T-helper 1 cell treated with Interleukin-12 subunit alpha and Interleukin-12 subunit beta and Interleukin-4 antibody, amounts not matched to agents 30 ng/mL and 1 ng/mL, for 36 hours (primary cell): ENCODE results near the gene SLC27A5. TPM values are rescaled to one million over a fixed set of nuclear protein-coding genes. Genes with fewer than 3 reads are reported as not detected.
"Not testable (repeated sequence)": the region's sequence is repeated elsewhere in the genome, so short reads cannot be mapped to it uniquely, and the experiment has no call there.

Experiments used
- intact Hi-C: fragments of 100-400 bp; cut with micrococcal nuclease; formaldehyde crosslinking; loops from one replicate; pipeline ENCODE4 v1.15.1; 2024
- total RNA-seq: library from RNA; stranded (reverse); gene quantifications from 2 replicates; pipeline ENCODE4 v1.2.3, GENCODE V29; 2022

Gene SLC27A5
- total RNA-seq, 1 donor from 2014 or later = 17.2 TPM

GRCh38 chr19:58529405-58529804 lies 17.6 kb upstream of the SLC27A5 start:
- intact Hi-C loops = no loop called here

GRCh38 chr19:58522709-58523108 lies 10.9 kb upstream of the SLC27A5 start:
- intact Hi-C loops = no loop called here

GRCh38 chr19:58521651-58522050 lies 9.9 kb upstream of the SLC27A5 start:
- intact Hi-C loops = no loop called here

DNA sequence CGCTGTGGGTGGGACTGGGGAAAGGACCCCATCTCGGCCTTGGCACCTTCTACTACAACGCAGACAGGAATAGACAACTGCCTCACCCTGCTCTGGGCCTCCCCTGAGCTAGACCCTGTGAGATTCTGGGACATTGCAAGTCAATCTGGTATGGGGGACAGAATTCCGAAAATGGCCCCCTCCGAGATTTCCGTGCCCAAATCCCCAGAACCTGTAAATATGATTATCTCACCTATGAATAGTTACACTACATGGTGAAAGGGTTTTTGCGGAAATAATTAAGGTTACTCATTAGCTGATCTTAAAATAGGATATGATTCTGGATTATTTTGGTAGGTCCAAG lies 8.4 kb upstream of the SLC27A5 start:
- intact Hi-C loops = no loop called here

GRCh38 chr19:58519355-58520256 lies 7.8 kb upstream of the SLC27A5 start, which contains the start of gene ZBTB45:
Gene ZBTB45, minus strand, starts transcription at chr19:58519810. Its CDS starts 2,137 bp downstream, at chr19:58517673.
- intact Hi-C loops = loop anchor here (1.0 kb wide), 19 partner anchors 20 to 1054 kb away; partner anchors contain the start of genes CHMP2A, MZF1, RPS5 and TRIM28

- intact Hi-C loops = loop anchor here (1.0 kb wide), 19 partner anchors 20 to 1054 kb away; partner anchors contain the start of genes CHMP2A, MZF1, RPS5 and TRIM28
Observed at GRCh38 chr19:58519087-58519354, 7.2 kb upstream of the SLC27A5 start.

GRCh38 chr19:58518256-58519086 lies 6.7 kb upstream of the SLC27A5 start:
- intact Hi-C loops = loop anchor here (1.0 kb wide), 19 partner anchors 19 to 1053 kb away; partner anchors contain the start of genes CHMP2A, MZF1, RPS5 and TRIM28

DNA sequence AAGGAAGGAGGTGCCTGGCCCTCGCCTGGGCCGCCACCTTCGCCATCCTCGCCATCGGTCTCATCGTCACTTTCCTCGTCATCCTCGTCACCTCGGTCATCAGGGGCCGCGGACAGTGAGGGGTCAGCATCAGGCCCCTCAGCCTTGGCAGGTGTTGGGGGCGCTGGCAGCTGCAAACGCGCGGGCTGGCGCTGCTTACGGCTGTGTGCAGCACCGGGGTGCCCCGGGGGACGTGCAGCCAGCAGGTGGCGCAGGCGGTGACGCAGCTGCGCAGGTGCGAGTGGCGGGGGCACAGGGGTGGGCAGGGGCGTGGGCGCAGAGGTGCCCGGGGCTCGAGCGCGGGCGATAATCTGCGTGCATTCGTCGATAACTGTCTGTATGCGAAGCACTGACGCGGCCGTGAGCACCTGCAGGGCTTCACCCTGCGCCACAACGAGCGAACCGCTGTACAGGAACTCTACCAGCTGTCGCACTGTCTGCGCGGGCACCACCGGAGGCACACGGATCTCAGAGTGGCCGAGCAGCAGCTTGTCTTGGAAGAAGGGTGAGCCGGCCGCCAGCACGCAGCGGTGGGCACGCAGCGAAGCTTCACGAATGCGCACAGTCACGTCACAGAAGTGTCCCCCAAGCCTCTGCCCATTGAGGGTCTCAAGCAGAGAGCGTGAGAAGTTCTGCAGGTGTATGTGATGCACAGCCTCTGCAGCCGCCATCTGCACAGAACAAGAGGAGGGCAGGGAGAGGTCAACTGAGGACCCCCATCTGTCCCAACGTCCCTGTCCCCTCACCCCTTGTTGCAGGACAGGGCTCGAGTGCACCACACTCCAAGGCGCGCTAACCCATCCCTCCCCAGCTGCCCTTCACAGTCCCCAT lies 5.4 kb upstream of the SLC27A5 start:
- intact Hi-C loops = no loop called here

DNA sequence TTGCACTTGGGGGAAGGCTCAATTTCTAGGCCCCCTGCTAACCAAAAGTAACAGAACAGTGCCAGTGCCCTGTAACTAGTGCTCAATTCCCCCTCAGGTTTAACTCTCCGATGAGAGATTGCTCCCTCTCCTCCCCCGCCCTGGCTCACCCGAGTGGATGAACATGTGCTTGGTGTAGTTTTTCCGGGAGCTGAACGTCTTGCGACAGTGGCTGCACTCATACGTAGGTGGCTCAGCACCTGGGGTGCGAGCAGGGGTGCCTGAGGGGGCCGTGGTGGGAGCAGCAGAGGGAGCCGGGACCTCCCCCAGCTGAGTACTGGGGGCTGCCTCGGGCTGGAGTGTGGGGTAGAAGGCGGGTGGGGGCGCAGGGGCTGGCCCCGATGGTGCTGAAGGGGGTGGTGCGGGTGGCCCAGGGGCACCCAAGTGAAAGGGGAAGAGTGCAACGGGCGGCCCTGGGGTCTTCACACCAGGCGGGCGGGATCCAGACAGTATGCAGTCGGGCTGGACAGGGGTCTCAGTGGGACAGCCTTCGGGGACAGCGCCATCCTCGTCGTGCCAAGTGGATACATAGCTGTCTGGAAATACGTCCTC lies 4.5 kb upstream of the SLC27A5 start:
- intact Hi-C loops = no loop called here

DNA sequence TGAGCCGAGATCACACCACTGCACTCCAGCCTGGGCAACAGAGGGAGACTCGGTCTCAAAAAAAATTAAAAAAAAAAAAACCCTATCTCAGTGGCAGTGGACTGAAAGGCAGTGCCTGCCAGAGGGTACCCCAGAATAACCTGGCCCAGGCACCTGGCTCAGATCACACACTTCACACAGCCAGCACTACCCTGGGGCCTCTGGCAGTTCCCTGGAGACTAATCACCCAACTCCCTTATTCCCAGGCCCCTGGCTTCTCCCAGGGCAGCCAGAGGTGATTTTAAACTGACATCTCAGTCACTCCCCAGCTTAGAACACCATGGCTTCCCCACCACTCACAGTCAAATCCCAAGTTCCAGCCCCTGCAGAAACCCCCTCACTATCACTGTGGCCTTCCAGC lies 3.5 kb upstream of the SLC27A5 start:
- intact Hi-C loops = loop anchor here (2.0 kb wide), 1 partner anchor 48 kb away; the partner anchor contains the start of gene ZNF324

DNA sequence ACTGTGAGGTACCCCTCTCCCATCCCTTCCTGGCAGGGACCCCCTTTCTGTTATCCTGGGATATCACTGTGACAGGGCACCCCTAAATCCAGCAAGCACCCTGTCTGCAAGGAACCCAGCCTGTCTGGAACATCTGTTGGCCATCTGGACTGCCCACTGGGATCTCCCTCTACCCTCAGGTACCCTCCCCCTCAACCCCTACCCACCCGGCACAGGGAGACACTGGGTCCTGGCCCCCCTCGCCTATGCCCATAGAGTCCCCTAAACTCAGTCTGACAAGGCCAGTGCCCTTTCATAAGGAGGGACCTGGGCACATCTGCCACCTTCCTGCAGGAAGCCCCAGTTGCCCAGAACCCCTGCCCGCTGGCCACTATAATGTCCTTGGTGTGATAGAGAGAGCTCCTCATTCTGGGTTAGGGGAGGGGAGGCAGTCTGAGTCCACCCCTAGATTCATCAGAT lies 2.8 kb upstream of the SLC27A5 start:
- intact Hi-C loops = loop anchor here (1.0 to 2.0 kb wide), 9 partner anchors 15 to 209 kb away; partner anchors contain the start of genes CHMP2A, ERVK3-1, MZF1 and TRIM28

GRCh38 chr19:58513694-58514563 lies 2.1 kb upstream of the SLC27A5 start:
- intact Hi-C loops = loop anchor here (1.0 to 2.0 kb wide), 9 partner anchors 15 to 209 kb away; partner anchors contain the start of genes CHMP2A, ERVK3-1, MZF1 and TRIM28

- intact Hi-C loops = no loop called here
Observed at GRCh38 chr19:58513213-58513693, 1.5 kb upstream of the SLC27A5 start.

- intact Hi-C loops = no loop called here
Observed at GRCh38 chr19:58510084-58510862, 1.5 kb downstream of the SLC27A5 start.

DNA sequence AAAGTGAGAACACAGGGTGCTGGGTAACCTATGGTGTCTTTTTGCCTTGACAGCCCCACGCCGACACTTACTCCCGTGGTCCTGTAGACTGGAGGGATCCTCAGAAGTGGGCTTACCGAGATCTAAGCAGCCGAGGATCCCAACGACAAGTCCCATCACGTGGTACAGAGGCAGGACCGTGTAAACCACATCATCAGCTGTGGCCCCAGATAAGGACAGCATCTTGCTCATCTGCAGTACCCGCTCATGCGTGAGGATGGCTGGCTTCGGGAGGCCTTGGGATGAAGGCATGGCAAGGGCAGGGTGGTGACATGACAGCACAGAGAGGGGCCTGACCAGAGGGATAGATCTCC lies 2.1 kb downstream of the SLC27A5 start:
- intact Hi-C loops = no loop called here

DNA sequence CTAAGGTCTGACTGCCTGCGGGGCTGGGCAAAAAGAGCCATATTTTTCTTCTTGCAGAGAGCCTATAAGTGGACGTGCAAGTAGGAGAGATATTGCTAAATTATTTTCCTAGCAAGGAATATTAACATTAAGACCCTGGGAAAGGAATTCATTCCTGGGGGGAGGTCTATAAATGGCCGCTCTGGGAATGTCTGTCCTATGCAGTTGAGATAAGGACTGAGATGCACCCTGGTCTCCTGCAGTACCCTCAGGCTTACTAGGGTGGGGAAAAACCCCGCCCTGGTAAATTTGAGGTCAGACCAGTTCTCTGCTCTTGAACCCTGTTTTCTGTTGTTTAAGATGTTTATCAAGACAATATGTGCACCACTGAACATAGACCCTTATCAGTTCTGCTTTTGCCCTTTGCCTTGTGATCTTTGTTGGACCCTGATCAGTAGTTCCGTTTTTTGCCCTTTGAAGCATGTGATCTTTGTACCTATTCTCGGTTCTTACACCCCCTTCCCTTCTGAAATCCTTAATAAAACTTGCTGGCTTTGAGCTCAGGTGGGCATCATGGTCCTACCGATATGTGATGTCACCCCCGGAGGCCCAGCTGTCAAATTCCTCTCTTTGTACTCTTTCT lies 4.1 kb downstream of the SLC27A5 start:
- intact Hi-C loops = not testable (repeated sequence)

GRCh38 chr19:58500242-58500641 lies 11.6 kb downstream of the SLC27A5 start:
- intact Hi-C loops = no loop called here
